Measurements from ENCODE around the gene B3GALNT2.

B3GALNT2 gene

DNA sequence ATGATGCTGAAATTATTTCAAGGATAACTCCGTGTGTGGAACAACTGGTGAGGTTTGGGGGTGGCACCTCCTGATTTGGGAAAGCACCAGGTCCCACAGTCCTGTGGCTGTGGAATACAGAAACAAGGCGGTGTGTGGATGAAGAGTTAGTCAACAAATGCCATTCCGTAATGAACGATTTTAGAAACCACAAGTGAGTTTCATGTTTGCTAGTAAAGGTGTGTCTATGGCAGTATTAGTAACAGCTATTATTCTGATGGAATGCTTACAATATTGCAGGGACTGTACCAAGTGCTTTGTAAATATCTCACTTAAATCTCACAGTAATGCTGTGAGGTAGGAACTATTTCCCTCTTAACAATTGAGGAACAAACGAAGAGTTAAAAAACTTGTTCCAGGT is 53.8 kb downstream of the B3GALNT2 start:
- DNase-seq (no peak), ATAC-seq (no peak)
- Mint-ChIP-seq H3K4me1 (no peaks in the 10 kb centered on the region), H3K9me3 (no peaks in the 10 kb centered on the region), H3K4me3 (no peak overlapping the region), H3K27me3 (no peaks in the 10 kb centered on the region), H3K27ac (no peak overlapping the region), H3K36me3 (ENCODE audit: low read depth) (peaks cover 33% of the 10 kb centered on the region)

DNA sequence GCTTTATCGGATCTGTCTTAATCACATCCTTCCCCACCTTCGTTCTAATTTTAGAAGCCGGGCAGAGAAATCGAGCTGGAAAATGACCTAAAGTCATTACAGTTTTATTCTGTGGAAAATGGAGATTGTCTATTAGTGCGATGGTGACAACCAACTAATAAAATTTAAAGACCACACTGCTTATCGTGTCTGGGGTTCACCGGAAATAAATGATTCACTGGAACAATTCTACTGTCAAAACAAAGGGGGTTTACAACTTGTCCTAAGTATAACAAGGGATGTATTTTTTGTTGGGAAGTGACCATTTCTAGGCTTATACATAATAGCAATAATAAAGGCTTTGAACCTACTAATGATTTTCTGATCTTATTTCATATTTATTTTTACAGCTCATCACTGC is 55.6 kb downstream of the B3GALNT2 start:
- no peaks in the 10 kb centered on the region for H3K9me3 Mint-ChIP-seq
- H3K27ac Mint-ChIP-seq, result no peak overlapping the region
- DNase-seq, result no peak
- no peak for ATAC-seq
- no peak overlapping the region for H3K4me3 Mint-ChIP-seq
- no peaks in the 10 kb centered on the region for H3K27me3 Mint-ChIP-seq
- H3K4me1 Mint-ChIP-seq, result no peaks in the 10 kb centered on the region
- peaks cover 38% of the 10 kb centered on the region for H3K36me3 Mint-ChIP-seq (ENCODE audit: low read depth)

DNA sequence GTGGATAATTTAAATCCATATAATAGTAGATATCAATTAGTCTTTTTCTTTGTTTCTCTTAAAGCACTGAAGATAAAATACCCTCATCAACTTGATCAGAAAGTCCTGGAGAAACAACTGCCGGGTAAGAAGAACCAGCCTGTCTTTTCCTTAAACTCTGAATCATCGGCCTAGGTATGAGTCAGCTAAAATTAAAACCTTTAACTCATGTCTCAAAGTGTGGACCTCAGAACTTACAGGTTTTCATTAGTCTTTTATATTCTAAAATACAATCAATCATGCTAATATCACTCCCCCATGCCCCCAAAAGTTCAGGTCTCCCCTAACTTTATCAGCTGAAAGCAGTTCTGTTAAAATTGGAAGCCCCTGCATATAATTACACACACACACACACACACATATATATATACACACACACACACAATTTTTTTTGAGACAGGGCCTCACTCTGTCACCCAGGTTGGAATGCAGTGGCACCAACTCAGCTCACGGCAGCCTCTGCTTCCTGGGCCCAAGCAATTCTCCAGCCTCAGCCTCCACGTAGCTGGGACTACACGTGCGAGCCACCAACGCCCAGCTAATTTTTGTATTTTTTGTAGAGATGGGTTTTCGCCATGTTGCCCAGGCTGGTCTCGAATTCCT is 61.3 kb downstream of the B3GALNT2 start:
- Mint-ChIP-seq H3K27ac (peak overlapping the region; percentile 66), H3K36me3 (ENCODE audit: low read depth) (peaks cover 27% of the 10 kb centered on the region), H3K27me3 (no peaks in the 10 kb centered on the region), H3K4me1 (peaks cover 4% of the 10 kb centered on the region), H3K4me3 (no peak overlapping the region), H3K9me3 (no peaks in the 10 kb centered on the region)
- no peak for ATAC-seq
- no peak for DNase-seq

DNA sequence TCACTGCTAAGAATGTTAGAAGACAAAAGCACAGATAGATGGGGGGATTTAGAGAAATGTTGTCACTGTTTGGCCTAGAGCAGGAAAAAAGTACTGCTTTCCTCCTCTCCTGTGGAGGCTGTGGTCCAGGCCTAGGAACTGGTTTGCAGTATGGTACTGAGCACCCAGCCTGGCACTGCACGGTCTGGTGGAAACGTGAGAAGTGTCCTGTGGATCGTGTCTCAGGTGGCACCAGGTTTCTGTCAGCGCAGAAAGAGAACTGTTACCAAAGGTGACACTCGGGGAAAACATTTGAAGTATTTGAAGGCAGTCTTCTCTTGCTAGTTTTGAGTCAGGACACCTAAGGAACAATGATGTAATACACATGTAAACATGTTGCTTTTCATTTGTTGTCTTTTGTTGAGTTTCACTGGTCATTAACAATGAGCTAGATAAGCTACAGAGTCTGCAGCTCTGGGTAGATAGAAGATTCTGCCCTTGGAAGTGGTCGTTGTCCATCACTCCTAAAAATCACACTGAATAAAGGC is 63.0 kb downstream of the B3GALNT2 start:
- no peak for ATAC-seq
- DNase-seq, result no peak
- H3K27me3 Mint-ChIP-seq, result no peaks in the 10 kb centered on the region
- no peaks in the 10 kb centered on the region for H3K9me3 Mint-ChIP-seq
- H3K4me1 Mint-ChIP-seq, result peaks cover 4% of the 10 kb centered on the region
- no peak overlapping the region for H3K27ac Mint-ChIP-seq
- H3K4me3 Mint-ChIP-seq, result no peak overlapping the region
- H3K36me3 Mint-ChIP-seq (ENCODE audit: low read depth), result peaks cover 29% of the 10 kb centered on the region

DNA sequence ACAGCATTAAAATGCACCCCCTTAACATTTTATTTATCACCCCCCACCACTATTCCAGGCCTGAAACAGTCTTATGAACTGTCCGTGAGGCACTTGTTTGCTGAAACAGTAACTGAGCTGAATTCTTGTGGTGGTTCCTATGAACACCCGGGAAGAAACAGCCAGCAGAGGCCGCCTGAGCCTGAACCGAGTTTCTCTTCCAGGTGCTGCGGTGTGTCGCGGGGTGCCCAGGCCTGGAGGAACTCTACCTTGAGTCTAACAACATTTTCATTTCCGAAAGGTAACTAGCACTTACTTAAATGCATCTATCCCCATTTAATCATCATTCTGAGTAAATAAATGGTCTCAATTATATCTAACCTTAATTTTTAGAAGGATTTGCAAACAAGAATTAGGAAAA is 70.3 kb downstream of the B3GALNT2 start:
- no peaks in the 10 kb centered on the region for H3K9me3 Mint-ChIP-seq
- no peaks in the 10 kb centered on the region for H3K27me3 Mint-ChIP-seq
- peaks cover 19% of the 10 kb centered on the region for H3K36me3 Mint-ChIP-seq (ENCODE audit: low read depth)
- H3K27ac Mint-ChIP-seq, result no peak overlapping the region
- no peaks in the 10 kb centered on the region for H3K4me1 Mint-ChIP-seq
- no peak for ATAC-seq
- H3K4me3 Mint-ChIP-seq, result no peak overlapping the region
- no peak for DNase-seq

DNA sequence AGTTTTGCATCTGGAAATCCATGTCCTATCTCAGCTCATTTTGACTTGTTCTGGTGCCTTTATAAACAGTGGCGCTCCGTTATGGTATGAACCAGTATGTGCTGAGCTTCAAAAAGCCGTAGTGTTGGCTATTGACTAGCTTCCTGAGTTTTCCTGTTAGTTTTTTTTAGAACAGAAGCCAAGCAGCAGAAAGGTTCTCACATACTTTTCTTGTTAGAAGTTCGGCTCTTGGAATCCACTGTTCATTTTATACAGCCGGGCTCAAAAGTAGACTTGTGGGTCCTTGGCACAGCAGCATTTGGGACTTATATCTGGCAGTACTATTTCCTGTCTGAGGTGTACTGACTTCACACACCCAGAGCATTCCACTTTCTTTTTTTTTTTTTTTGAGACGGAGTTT is 73.3 kb downstream of the B3GALNT2 start:
- no peaks in the 10 kb centered on the region for H3K4me1 Mint-ChIP-seq
- H3K9me3 Mint-ChIP-seq, result no peaks in the 10 kb centered on the region
- H3K36me3 Mint-ChIP-seq (ENCODE audit: low read depth), result peaks cover 8% of the 10 kb centered on the region
- DNase-seq, result no peak
- ATAC-seq, result no peak
- H3K4me3 Mint-ChIP-seq, result no peak overlapping the region
- no peaks in the 10 kb centered on the region for H3K27me3 Mint-ChIP-seq
- H3K27ac Mint-ChIP-seq, result no peak overlapping the region

DNA sequence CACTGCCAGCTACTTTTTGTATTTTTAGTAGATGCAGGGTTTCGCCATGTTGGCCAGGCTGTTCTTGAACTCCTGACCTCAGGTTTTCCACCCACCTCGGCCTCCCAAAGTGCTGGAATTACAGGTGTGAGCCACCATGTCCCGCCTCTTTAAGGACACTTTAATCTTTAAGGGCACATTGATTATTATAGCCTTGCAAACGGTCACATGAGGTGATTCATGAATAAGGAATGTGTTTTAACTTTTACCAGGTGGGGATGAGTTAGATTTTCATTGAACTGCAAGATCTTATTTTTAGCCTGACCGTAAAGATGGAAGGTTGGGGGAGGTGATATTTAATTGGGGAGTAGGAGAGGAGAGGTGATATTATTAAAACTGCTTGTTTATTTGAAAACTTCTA is 75.1 kb downstream of the B3GALNT2 start:
- ATAC-seq (no peak), DNase-seq (no peak)
- no peak overlapping the region for H3K27ac Mint-ChIP-seq
- H3K9me3 Mint-ChIP-seq, result no peaks in the 10 kb centered on the region
- no peaks in the 10 kb centered on the region for H3K27me3 Mint-ChIP-seq
- no peak overlapping the region for H3K4me3 Mint-ChIP-seq
- H3K4me1 Mint-ChIP-seq, result no peaks in the 10 kb centered on the region
- H3K36me3 Mint-ChIP-seq (ENCODE audit: low read depth), result peaks cover 1% of the 10 kb centered on the region

DNA sequence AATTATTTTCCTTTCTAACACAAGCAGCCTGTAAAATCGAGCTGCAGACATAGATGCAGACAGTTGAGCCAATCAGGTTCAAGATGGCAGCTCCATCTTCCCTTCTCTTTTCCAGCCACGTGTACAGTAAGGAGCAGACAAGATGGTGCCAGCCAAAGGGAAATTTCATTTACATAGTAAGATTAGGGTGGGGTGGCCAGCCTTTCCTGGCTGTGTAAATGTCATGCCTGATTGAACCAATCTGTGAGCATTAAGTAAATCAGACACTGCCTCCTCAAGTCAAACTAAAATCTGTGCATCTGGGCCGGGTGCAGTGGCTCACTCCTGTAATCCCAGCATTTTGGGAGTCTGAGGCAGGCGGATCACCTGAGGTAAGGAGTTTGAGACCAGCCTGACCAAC is 76.8 kb downstream of the B3GALNT2 start:
- no peak overlapping the region for H3K4me3 Mint-ChIP-seq
- no peaks in the 10 kb centered on the region for H3K27me3 Mint-ChIP-seq

DNA sequence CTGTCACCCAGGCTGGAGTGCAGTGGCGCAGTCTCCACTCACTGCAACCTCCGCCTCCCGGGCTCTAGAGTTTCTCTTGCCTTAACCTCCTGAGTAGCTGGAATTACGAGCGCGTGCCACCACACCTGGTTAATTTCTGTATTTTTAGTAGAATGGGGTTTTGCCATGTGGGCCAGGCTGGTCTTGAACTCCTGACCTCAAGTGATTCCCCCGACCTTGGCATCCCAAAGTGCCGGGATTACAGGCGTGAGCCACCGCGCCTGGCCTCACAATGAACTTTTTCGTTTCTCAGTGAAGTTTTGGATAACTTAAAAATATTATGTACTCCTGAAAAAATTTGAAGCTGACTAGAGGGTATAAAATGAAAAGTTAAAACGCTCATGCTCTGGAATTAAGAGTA is 77.6 kb downstream of the B3GALNT2 start:
- Mint-ChIP-seq H3K4me1 (peaks cover 21% of the 10 kb centered on the region), H3K27me3 (no peaks in the 10 kb centered on the region), H3K36me3 (ENCODE audit: low read depth) (peaks cover 1% of the 10 kb centered on the region), H3K4me3 (no peak overlapping the region), H3K27ac (no peak overlapping the region), H3K9me3 (no peaks in the 10 kb centered on the region)
- ATAC-seq, result no peak
- DNase-seq, result no peak

More for the DNA sequence above, 76.8 kb downstream of the B3GALNT2 start:
- DNase-seq (no peak), ATAC-seq (no peak)
- no peaks in the 10 kb centered on the region for H3K9me3 Mint-ChIP-seq
- H3K27ac Mint-ChIP-seq, result no peak overlapping the region
- H3K4me1 Mint-ChIP-seq, result peaks cover 16% of the 10 kb centered on the region
- peaks cover 1% of the 10 kb centered on the region for H3K36me3 Mint-ChIP-seq (ENCODE audit: low read depth)

DNA sequence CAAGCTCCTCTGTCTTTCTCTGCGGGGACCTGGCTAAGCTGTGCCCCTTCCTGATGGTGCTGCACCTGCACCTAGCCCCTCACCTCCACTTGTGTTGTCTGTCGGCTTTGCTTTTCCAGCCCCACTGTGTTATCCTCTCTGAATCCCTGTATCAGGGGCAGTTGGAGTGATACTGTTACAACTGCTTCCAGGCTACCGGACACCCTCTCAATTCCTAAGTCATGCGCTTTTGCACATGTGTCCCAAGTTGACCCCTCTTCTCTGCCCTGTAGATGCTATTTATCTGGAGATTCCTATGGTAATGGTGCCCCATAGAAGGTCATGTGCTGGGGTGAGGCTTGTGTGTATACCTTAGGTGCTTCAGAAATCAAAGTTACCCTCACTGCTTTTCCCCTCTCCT is 78.1 kb downstream of the B3GALNT2 start:
- Mint-ChIP-seq H3K27me3 (no peaks in the 10 kb centered on the region), H3K36me3 (ENCODE audit: low read depth) (peaks cover 1% of the 10 kb centered on the region), H3K9me3 (no peaks in the 10 kb centered on the region), H3K27ac (no peak overlapping the region), H3K4me1 (peaks cover 22% of the 10 kb centered on the region), H3K4me3 (no peak overlapping the region)
- DNase-seq, result no peak
- no peak for ATAC-seq

DNA sequence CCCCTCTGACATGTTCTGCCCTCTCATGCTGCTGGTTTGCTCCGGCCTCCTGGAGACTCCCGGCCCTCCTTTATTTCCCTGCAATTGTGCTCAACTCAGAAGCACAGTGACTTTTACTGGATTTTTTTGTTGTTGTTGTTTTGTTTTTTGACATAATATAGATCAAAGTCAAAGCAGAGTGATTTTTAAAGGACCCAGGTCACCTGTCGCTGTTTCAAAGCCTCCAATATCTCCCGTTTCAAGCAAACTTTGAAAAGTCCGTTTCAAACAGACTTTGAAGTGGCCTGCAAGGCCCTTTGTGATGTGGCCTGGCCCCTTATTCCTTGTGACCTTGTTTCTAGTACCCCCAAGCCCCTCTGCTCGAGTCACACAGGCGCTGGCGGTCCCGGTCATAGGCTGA is 78.9 kb downstream of the B3GALNT2 start:
- Mint-ChIP-seq H3K4me3 (no peak overlapping the region), H3K4me1 (peaks cover 22% of the 10 kb centered on the region), H3K36me3 (ENCODE audit: low read depth) (peaks cover 3% of the 10 kb centered on the region), H3K27me3 (no peaks in the 10 kb centered on the region), H3K9me3 (no peaks in the 10 kb centered on the region), H3K27ac (no peak overlapping the region)
- ATAC-seq (no peak), DNase-seq (no peak)

DNA sequence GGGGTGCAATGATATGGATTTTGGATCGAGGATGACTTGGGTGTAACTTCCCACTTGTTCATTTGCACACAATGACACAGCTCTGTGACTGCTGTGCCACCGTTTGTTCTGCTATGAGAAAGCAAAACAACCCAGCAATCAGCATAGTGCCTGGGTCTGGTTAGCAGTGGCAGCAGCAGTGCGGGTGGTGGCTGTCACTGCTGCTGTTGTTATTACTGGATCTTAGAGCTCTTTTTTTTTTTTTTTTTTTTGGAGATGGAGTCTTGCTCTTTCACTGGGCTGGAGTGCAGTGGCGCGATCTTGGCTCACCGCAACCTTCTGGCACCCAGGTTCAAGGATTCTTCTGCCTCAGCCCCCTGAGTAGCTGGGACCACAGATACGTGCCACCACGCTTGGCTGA is 80.2 kb downstream of the B3GALNT2 start:
- Mint-ChIP-seq H3K36me3 (ENCODE audit: low read depth) (peaks cover 2% of the 10 kb centered on the region), H3K4me3 (no peak overlapping the region), H3K4me1 (peaks cover 22% of the 10 kb centered on the region), H3K9me3 (no peaks in the 10 kb centered on the region), H3K27me3 (no peaks in the 10 kb centered on the region), H3K27ac (no peak overlapping the region)
- DNase-seq (no peak), ATAC-seq (no peak)

DNA sequence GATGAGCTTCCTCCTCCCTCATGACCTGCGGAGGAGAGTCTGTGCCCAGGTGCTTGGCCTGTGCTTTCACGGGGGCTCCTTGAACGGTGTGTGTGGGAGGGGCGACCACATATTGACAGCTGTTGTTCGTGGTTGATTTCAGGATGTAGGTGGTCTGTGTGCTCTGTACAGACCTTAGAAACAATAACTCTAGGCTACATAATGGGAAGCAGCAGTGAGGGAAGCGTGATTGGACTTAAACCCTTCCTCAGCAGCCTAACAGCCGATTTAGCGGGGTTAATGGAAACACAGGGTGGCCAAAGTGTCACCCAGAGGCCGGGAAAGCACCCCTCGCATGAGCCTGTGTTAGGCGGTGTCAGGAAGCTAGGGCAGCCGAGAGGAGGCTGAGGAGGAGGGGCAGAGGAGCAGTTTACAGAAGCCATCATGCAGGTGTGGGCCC is 81.0 kb downstream of the B3GALNT2 start:
- DNase-seq, result peak; percentile 40
- no peaks in the 10 kb centered on the region for H3K9me3 Mint-ChIP-seq
- peak overlapping the region; percentile 17 for H3K27ac Mint-ChIP-seq
- peaks cover 22% of the 10 kb centered on the region for H3K4me1 Mint-ChIP-seq
- peak; percentile 88 for ATAC-seq
- H3K27me3 Mint-ChIP-seq, result no peaks in the 10 kb centered on the region
- H3K4me3 Mint-ChIP-seq, result no peak overlapping the region
- peaks cover 2% of the 10 kb centered on the region for H3K36me3 Mint-ChIP-seq (ENCODE audit: low read depth)

DNA sequence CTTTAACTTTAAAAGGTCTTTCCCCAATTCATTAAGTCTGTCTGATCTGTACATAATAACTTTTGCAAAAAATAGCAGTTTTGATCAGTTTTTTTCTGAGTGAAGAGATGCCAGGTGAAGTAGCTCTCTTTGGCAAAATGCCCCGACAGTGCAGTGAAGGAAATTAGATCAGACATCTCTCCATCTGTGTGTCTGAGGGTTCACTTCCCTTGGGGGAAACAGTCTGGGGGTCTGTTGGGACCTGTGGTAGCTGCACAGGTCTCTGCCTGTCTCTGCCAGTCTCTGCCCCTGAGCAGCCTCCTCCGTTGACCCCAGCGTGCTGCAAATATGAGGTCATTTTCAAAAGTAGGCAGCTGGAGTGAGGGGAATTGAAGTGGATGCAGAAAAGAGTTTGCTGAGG is 82.5 kb downstream of the B3GALNT2 start:
- H3K4me1 Mint-ChIP-seq, result peaks cover 25% of the 10 kb centered on the region
- no peaks in the 10 kb centered on the region for H3K9me3 Mint-ChIP-seq
- no peaks in the 10 kb centered on the region for H3K27me3 Mint-ChIP-seq
- H3K27ac Mint-ChIP-seq, result no peak overlapping the region
- DNase-seq (no peak), ATAC-seq (no peak)
- H3K4me3 Mint-ChIP-seq, result no peak overlapping the region
- peaks cover 2% of the 10 kb centered on the region for H3K36me3 Mint-ChIP-seq (ENCODE audit: low read depth)

DNA sequence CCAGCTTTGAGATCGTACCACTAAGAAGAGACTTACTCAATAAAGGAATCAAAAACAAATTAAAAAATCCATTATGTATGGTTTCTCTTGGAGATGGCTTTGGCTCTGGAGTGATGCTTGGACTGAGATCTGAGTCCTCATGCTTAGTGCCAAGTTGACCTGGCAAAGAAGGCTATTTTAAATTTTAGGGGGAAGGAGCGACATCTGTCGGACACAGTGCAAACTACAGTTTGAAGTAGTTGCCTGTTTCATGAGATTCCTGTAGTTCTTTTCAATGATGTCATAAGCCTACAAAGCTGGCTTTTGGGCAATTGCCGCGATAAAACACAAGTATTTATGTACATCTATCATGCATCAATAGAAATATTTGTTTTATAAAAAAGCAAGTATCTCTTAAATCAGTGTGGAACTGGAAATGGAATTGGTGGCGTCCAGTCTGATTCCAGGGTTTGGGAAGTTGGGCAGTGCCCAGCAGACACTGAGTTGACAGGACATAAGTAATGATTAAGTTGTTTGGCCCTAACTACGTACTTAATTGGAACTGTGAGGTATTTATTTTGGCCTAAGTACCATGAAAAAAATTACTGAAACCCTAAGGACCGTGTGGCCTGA is 87.1 kb downstream of the B3GALNT2 start:
- Mint-ChIP-seq H3K27me3 (no peaks in the 10 kb centered on the region), H3K4me3 (no peak overlapping the region), H3K9me3 (no peaks in the 10 kb centered on the region), H3K4me1 (peaks cover 11% of the 10 kb centered on the region), H3K36me3 (ENCODE audit: low read depth) (peaks cover 8% of the 10 kb centered on the region), H3K27ac (no peak overlapping the region)
- ATAC-seq, result peak; percentile 62
- peak; percentile 59 for DNase-seq

Measured in activated naive CD8-positive, alpha-beta T cell treated with anti-CD3 and anti-CD28 coated beads, Interleukin-2, amount 50 U/mL, for 24 hours (primary cell).